ENCODE measurements around the gene RNF112.

DNA sequence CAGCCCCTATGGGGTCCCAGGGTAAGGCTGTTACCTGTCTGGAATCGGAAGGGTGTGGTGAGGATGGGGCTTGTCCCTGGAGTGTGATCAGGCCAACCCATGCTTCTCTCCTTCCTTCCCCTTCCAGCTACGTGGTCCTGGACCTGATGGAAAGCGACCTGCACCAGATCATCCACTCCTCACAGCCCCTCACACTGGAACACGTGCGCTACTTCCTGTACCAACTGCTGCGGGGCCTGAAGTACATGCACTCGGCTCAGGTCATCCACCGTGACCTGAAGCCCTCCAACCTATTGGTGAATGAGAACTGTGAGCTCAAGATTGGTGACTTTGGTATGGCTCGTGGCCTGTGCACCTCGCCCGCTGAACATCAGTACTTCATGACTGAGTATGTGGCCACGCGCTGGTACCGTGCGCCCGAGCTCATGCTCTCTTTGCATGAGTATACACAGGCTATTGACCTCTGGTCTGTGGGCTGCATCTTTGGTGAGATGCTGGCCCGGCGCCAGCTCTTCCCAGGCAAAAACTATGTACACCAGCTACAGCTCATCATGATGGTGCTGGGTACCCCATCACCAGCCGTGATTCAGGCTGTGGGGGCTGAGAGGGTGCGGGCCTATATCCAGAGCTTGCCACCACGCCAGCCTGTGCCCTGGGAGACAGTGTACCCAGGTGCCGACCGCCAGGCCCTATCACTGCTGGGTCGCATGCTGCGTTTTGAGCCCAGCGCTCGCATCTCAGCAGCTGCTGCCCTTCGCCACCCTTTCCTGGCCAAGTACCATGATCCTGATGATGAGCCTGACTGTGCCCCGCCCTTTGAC, 30.3 kb upstream of the RNF112 start:
- TF ChIP-seq, protein P1, sequence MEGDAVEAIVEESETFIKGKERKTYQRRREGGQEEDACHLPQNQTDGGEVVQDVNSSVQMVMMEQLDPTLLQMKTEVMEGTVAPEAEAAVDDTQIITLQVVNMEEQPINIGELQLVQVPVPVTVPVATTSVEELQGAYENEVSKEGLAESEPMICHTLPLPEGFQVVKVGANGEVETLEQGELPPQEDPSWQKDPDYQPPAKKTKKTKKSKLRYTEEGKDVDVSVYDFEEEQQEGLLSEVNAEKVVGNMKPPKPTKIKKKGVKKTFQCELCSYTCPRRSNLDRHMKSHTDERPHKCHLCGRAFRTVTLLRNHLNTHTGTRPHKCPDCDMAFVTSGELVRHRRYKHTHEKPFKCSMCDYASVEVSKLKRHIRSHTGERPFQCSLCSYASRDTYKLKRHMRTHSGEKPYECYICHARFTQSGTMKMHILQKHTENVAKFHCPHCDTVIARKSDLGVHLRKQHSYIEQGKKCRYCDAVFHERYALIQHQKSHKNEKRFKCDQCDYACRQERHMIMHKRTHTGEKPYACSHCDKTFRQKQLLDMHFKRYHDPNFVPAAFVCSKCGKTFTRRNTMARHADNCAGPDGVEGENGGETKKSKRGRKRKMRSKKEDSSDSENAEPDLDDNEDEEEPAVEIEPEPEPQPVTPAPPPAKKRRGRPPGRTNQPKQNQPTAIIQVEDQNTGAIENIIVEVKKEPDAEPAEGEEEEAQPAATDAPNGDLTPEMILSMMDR (IDR thresholded peaks at IDR 0.05; ENCODE audit: insufficient read depth, low read length, poor library complexity, severe bottlenecking) = no peak
- TF ChIP-seq EZH2phosphoT487 (conservative IDR thresholded peaks at IDR 0.05; ENCODE audit: low read length) = no peak

Measured in SU-DHL-6 (cell line).